Measurements from ENCODE around the gene NHERF2.

NHERF2 gene

GRCh38 chr16:2039274-2040031 lies 12.8 kb downstream of the NHERF2 start:
- TF ChIP-seq CTCF (IDR thresholded peaks at IDR 0.05; ENCODE audit: insufficient read depth, low read length, poor library complexity, severe bottlenecking), result no peak
- TF ChIP-seq EZH2phosphoT487 (conservative IDR thresholded peaks at IDR 0.05; ENCODE audit: low read length), result no peak
- H3K27me3 ChIP-seq (ENCODE audit: low read length), result no peaks in the 10 kb centered on the region
- H3K36me3 ChIP-seq (ENCODE audit: low read length), result no peaks in the 10 kb centered on the region
- no peak overlapping the region for H3K27ac ChIP-seq (ENCODE audit: low read depth, low read length)
- H3F3A ChIP-seq (ENCODE audit: insufficient read depth), result no peaks in the 10 kb centered on the region
- H3K4me3 ChIP-seq (ENCODE audit: insufficient read depth, low read length, poor library complexity, severe bottlenecking), result no peak overlapping the region
- no peaks in the 10 kb centered on the region for H3K9me2 ChIP-seq (replicated peaks; ENCODE audit: insufficient read depth, low read length)
- no peaks in the 10 kb centered on the region for H3K9me3 ChIP-seq (ENCODE audit: insufficient read depth, low read length)
- H4K20me1 ChIP-seq (ENCODE audit: low read depth, low read length), result no peaks in the 10 kb centered on the region
- H3K4me2 ChIP-seq (ENCODE audit: low read depth, low read length, poor library complexity, severe bottlenecking), result no peak overlapping the region
- H2AFZ ChIP-seq (ENCODE audit: low read depth, low read length, severe bottlenecking), result no peak overlapping the region
- H3K9ac ChIP-seq (ENCODE audit: low read length), result no peak overlapping the region
- H3K79me2 ChIP-seq (ENCODE audit: insufficient read depth, low read length), result no peaks in the 10 kb centered on the region

- H3F3A ChIP-seq (ENCODE audit: insufficient read depth), result no peaks in the 10 kb centered on the region
- no peaks in the 10 kb centered on the region for H3K36me3 ChIP-seq (ENCODE audit: low read length)
- no peak overlapping the region for H2AFZ ChIP-seq (ENCODE audit: low read depth, low read length, severe bottlenecking)
- TF ChIP-seq EZH2phosphoT487 (conservative IDR thresholded peaks at IDR 0.05; ENCODE audit: low read length) (no peak), CTCF (IDR thresholded peaks at IDR 0.05; ENCODE audit: insufficient read depth, low read length, poor library complexity, severe bottlenecking) (no peak)
- H3K27me3 ChIP-seq (ENCODE audit: low read length), result no peaks in the 10 kb centered on the region
- H3K9ac ChIP-seq (ENCODE audit: low read length), result no peak overlapping the region
- H3K79me2 ChIP-seq (ENCODE audit: insufficient read depth, low read length), result no peaks in the 10 kb centered on the region
- H3K4me2 ChIP-seq (ENCODE audit: low read depth, low read length, poor library complexity, severe bottlenecking), result no peak overlapping the region
- H3K9me2 ChIP-seq (replicated peaks; ENCODE audit: insufficient read depth, low read length), result no peaks in the 10 kb centered on the region
- no peak overlapping the region for H3K4me3 ChIP-seq (ENCODE audit: insufficient read depth, low read length, poor library complexity, severe bottlenecking)
- no peaks in the 10 kb centered on the region for H4K20me1 ChIP-seq (ENCODE audit: low read depth, low read length)
- H3K9me3 ChIP-seq (ENCODE audit: insufficient read depth, low read length), result no peaks in the 10 kb centered on the region
- no peak overlapping the region for H3K27ac ChIP-seq (ENCODE audit: low read depth, low read length)
Measured at GRCh38 chr16:2040041-2040786, 13.5 kb downstream of the NHERF2 start.

GRCh38 chr16:2040787-2041522 lies 14.3 kb downstream of the NHERF2 start:
- H3K9me3 ChIP-seq (ENCODE audit: insufficient read depth, low read length), result no peaks in the 10 kb centered on the region
- H3K36me3 ChIP-seq (ENCODE audit: low read length), result no peaks in the 10 kb centered on the region
- H3K9me2 ChIP-seq (replicated peaks; ENCODE audit: insufficient read depth, low read length), result no peaks in the 10 kb centered on the region
- H3K9ac ChIP-seq (ENCODE audit: low read length), result no peak overlapping the region
- H2AFZ ChIP-seq (ENCODE audit: low read depth, low read length, severe bottlenecking), result no peak overlapping the region
- H3F3A ChIP-seq (ENCODE audit: insufficient read depth), result no peaks in the 10 kb centered on the region
- no peak overlapping the region for H3K4me3 ChIP-seq (ENCODE audit: insufficient read depth, low read length, poor library complexity, severe bottlenecking)
- H3K27ac ChIP-seq (ENCODE audit: low read depth, low read length), result no peak overlapping the region
- no peak overlapping the region for H3K4me2 ChIP-seq (ENCODE audit: low read depth, low read length, poor library complexity, severe bottlenecking)
- no peak for TF ChIP-seq EZH2phosphoT487 (conservative IDR thresholded peaks at IDR 0.05; ENCODE audit: low read length)
- no peak for TF ChIP-seq CTCF (IDR thresholded peaks at IDR 0.05; ENCODE audit: insufficient read depth, low read length, poor library complexity, severe bottlenecking)
- no peaks in the 10 kb centered on the region for H4K20me1 ChIP-seq (ENCODE audit: low read depth, low read length)
- no peaks in the 10 kb centered on the region for H3K79me2 ChIP-seq (ENCODE audit: insufficient read depth, low read length)
- no peaks in the 10 kb centered on the region for H3K27me3 ChIP-seq (ENCODE audit: low read length)
